ENCODE measurements around the gene STK32A.

- TF ChIP-seq POLR2A (IDR thresholded peaks at IDR 0.05; ENCODE audit: low read length) (no peak), GATA1 (IDR thresholded peaks at IDR 0.05; ENCODE audit: low read depth, low read length) (no peak)
Observed at GRCh38 chr5:147303976-147304375, 69.2 kb downstream of the STK32A start.

All from erythroblast (primary cell).